Lower leg skin (tissue), 3 donors: ENCODE data around the gene NR2F1.

Experiments
- CTCF ChIP-seq, 3 donors: fragments of 450-650 bp; IDR thresholded peaks; one replicate each; pipeline ENCODE4 v1.5.1; 2016; ENCODE audit warnings: antibody characterized with exemption in 3 of 3, mild to moderate bottlenecking in 3 of 3, moderate library complexity in 2 of 3
- POLR2A ChIP-seq, 2 donors: fragments of 450-650 bp; IDR thresholded peaks; one replicate each; pipeline ENCODE4 v1.6.1; 2016 to 2017; ENCODE audit warnings: antibody characterized with exemption in 2 of 2, mild to moderate bottlenecking in 1 of 2, moderate library complexity in 1 of 2

GRCh38 chr5:93557021-93557604 is 25.9 kb upstream of the NR2F1 start:
- TF ChIP-seq CTCF (IDR thresholded peaks at IDR 0.05): no peak
- TF ChIP-seq POLR2A (IDR thresholded peaks at IDR 0.05): no peak
